ENCODE data around the gene SLC46A1. TPM values are rescaled to one million over a fixed set of nuclear protein-coding genes. Genes with fewer than 3 reads are reported as not detected.
A peak's percentile ranks its signal among the peaks of the same experiment; 100 is the strongest.

SLC46A1 gene
- total RNA-seq, 4 donors from 2014 or later, result 0.83 to 4.0 (median 1.6) TPM

GRCh38 chr17:28350271-28350670 lies 55.7 kb downstream of the SLC46A1 start:
- no peak overlapping the region for H3K4me3 ChIP-seq
- no peak overlapping the region for H3K27ac ChIP-seq
- WGBS, 2 donors, result 83 to 87% methylated on average over 6 of the region's 7 CpGs
- H3K36me3 ChIP-seq, result peaks cover 37 to 100% (median 69%) of the 10 kb centered on the region in 3 donors
- TF ChIP-seq POLR2A (IDR thresholded peaks at IDR 0.05), result no peak
- no peak for TF ChIP-seq CTCF (IDR thresholded peaks at IDR 0.05)
- no peak for DNase-seq
- H3K27me3 ChIP-seq, result no peaks in the 10 kb centered on the region
- peaks cover 5 to 23% (median 13%) of the 10 kb centered on the region in 3 donors for H3K4me1 ChIP-seq
- intact Hi-C loops (cut with DNase I), result no loop called here
- H3K9me3 ChIP-seq, result no peaks in the 10 kb centered on the region

GRCh38 chr17:28348979-28349378 lies 57.0 kb downstream of the SLC46A1 start:
- H3K4me3 ChIP-seq, result no peak overlapping the region
- no peak for DNase-seq
- intact Hi-C loops (cut with DNase I), result no loop called here
- peaks cover 42 to 100% (median 76%) of the 10 kb centered on the region in 3 donors for H3K36me3 ChIP-seq
- H3K4me1 ChIP-seq, result peaks cover 5 to 20% (median 13%) of the 10 kb centered on the region in 3 donors
- no peak for TF ChIP-seq CTCF (IDR thresholded peaks at IDR 0.05)
- no peaks in the 10 kb centered on the region for H3K9me3 ChIP-seq
- H3K27ac ChIP-seq, result no peak overlapping the region
- 60% methylated on average over 1 of the region's 3 CpGs; no CpG with 5 or more reads in 1 of the 2 donors for WGBS, 2 donors
- no peaks in the 10 kb centered on the region for H3K27me3 ChIP-seq

- DNase-seq, result no peak
- H3K27me3 ChIP-seq, result no peaks in the 10 kb centered on the region
- no peaks in the 10 kb centered on the region for H3K9me3 ChIP-seq
- TF ChIP-seq POLR2A (IDR thresholded peaks at IDR 0.05) (no peak), CTCF (IDR thresholded peaks at IDR 0.05) (no peak)
- intact Hi-C loops (cut with DNase I), result no loop called here
- peaks cover 5 to 26% (median 13%) of the 10 kb centered on the region in 3 donors for H3K4me1 ChIP-seq
- no peak overlapping the region for H3K4me3 ChIP-seq
- H3K27ac ChIP-seq, result peak overlapping the region in 3 of 4 donors; percentile 28 to 70 (median 51)
- peaks cover 35 to 100% (median 80%) of the 10 kb centered on the region in 3 donors for H3K36me3 ChIP-seq
- WGBS, 2 donors, result 68 to 100% methylated on average over 1 to 6 of the region's 8 CpGs
Measured at GRCh38 chr17:28347261-28347891, 58.6 kb downstream of the SLC46A1 start.

- intact Hi-C loops (cut with DNase I), result no loop called here
- DNase-seq, result no peak
- peak overlapping the region in 3 of 4 donors; percentile 11 to 70 (median 51) for H3K27ac ChIP-seq
- 49 to 59% methylated on average over 6 to 7 of the region's 7 CpGs for WGBS, 2 donors
- no peaks in the 10 kb centered on the region for H3K9me3 ChIP-seq
- no peak overlapping the region for H3K4me3 ChIP-seq
- H3K27me3 ChIP-seq, result no peaks in the 10 kb centered on the region
- H3K4me1 ChIP-seq, result peaks cover 5 to 26% (median 13%) of the 10 kb centered on the region in 3 donors
- TF ChIP-seq CTCF (IDR thresholded peaks at IDR 0.05) (peak in 4 of 6 experiments; percentile 10 to 42 (median 29)), POLR2A (IDR thresholded peaks at IDR 0.05) (no peak)
- H3K36me3 ChIP-seq, result peaks cover 38 to 100% (median 81%) of the 10 kb centered on the region in 3 donors
Measured at GRCh38 chr17:28346746-28347246, 59.2 kb downstream of the SLC46A1 start.

- Histone ChIP-seq H3K27ac (peak overlapping the region in 1 of 4 donors; percentile 70), H3K4me1 (peaks cover 5 to 26% (median 13%) of the 10 kb centered on the region in 3 donors)
- intact Hi-C loops (cut with DNase I), result no loop called here
Measured at GRCh38 chr17:28346199-28346580, 59.8 kb downstream of the SLC46A1 start.

More at GRCh38 chr17:28346199-28346580, 59.8 kb downstream of the SLC46A1 start:
- Histone ChIP-seq H3K27me3 (no peaks in the 10 kb centered on the region), H3K36me3 (peaks cover 40 to 100% (median 81%) of the 10 kb centered on the region in 3 donors), H3K4me3 (no peak overlapping the region), H3K9me3 (no peaks in the 10 kb centered on the region)
- TF ChIP-seq POLR2A (IDR thresholded peaks at IDR 0.05) (no peak), CTCF (IDR thresholded peaks at IDR 0.05) (no peak)
- DNase-seq, result no peak
- WGBS, 2 donors, result 90 to 94% methylated on average over 2 of the region's 2 CpGs
